Iris pigment epithelial cell (primary cell): ENCODE results near the gene CNTRL.
A peak's percentile ranks its signal among the peaks of the same experiment; 100 is the strongest.
"Not testable (repeated sequence)": the region's sequence is repeated elsewhere in the genome, so short reads cannot be mapped to it uniquely, and the experiment has no call there.

ENCODE experiments used
- DNase-seq: peaks from one replicate; pipeline ENCODE4 v3.0.0-alpha.2; 2011; ENCODE audit warnings: low read depth

CNTRL gene, protein sequence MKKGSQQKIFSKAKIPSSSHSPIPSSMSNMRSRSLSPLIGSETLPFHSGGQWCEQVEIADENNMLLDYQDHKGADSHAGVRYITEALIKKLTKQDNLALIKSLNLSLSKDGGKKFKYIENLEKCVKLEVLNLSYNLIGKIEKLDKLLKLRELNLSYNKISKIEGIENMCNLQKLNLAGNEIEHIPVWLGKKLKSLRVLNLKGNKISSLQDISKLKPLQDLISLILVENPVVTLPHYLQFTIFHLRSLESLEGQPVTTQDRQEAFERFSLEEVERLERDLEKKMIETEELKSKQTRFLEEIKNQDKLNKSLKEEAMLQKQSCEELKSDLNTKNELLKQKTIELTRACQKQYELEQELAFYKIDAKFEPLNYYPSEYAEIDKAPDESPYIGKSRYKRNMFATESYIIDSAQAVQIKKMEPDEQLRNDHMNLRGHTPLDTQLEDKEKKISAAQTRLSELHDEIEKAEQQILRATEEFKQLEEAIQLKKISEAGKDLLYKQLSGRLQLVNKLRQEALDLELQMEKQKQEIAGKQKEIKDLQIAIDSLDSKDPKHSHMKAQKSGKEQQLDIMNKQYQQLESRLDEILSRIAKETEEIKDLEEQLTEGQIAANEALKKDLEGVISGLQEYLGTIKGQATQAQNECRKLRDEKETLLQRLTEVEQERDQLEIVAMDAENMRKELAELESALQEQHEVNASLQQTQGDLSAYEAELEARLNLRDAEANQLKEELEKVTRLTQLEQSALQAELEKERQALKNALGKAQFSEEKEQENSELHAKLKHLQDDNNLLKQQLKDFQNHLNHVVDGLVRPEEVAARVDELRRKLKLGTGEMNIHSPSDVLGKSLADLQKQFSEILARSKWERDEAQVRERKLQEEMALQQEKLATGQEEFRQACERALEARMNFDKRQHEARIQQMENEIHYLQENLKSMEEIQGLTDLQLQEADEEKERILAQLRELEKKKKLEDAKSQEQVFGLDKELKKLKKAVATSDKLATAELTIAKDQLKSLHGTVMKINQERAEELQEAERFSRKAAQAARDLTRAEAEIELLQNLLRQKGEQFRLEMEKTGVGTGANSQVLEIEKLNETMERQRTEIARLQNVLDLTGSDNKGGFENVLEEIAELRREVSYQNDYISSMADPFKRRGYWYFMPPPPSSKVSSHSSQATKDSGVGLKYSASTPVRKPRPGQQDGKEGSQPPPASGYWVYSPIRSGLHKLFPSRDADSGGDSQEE (N-terminal part only)

GRCh38 chr9:121074370-121075250 is at the start of gene CNTRL:
TSS of gene CNTRL (plus strand) at chr9:121074955. CDS start at chr9:121088327, 13,372 bp downstream.
- peak; percentile 89 for DNase-seq

DNA sequence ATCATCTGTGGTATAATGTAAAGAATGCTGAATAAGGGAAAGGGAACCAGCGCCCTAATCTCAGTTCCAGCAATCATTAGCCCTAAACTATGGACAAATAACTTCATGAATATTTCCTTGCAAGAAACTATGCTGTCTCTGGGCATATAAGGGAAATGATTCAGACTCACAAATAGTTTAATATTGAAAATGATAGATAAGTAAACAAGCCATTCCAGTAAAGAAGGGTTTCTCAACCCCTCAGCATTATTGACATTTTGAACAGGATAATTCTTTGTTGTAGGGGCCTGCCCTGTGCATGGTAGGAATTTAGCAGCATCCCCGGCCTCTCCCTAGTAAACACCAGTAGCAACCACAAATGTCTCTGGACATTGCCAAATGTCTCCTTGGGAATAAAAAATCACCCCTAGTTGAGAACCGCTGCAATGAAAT is 48.5 kb upstream of the CNTRL start:
- peak; percentile 81 for DNase-seq

DNA sequence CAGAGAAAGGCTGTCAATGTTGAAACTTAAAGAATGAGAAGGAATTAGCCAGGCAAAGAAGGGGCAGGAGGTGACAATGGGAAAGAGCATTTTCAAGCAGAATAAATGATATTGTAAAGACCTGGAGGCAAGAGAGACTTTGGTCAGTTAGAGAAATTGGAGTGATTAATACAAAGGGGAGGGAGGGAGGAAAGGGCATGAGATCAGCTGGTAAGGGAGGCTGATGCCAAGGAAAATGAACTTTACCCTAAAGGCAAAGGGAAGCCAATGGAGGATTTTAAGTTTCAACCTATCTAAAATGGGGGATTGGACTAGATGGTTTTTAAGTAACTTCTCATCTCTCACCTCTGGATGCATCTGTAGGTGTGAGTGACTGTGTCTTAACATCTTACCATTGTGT is 48.0 kb upstream of the CNTRL start:
- no peak for DNase-seq

DNA sequence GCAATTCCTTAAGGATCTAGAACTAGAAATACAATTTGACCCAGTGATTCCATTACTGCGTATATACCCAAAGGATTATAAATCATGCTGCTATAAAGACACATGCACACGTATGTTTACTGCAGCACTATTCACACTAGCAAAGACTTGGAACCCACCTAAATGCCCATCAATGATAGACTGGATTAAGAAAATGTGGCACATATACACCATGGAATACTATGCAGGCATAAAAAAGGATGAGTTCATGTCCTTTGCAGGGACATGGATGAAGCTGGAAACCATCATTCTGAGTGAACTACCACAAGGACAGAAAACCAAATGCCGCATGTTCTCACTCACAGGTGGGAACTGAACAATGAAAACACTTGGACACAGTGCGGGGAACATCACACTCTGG is 46.5 kb upstream of the CNTRL start:
- not testable (repeated sequence) for DNase-seq

DNA sequence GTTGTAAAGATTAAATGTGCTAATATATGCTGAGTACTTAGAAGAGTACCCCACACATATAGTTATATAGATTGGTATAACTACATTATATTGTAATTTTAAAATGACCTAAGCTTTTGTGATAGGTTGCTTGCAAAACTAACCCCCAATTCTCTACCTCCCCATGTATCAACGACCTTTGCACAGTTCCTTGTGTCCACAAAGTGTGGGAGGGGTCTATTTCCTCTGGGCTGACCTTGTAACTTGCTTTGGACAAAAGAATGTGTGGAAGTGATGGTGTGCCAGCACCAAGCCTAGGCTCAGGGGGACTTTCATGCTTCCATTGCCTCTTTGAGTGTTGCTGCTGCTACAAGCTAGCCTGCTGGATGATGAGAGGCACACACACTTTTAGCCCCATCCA is 45.3 kb upstream of the CNTRL start:
- no peak for DNase-seq

DNA sequence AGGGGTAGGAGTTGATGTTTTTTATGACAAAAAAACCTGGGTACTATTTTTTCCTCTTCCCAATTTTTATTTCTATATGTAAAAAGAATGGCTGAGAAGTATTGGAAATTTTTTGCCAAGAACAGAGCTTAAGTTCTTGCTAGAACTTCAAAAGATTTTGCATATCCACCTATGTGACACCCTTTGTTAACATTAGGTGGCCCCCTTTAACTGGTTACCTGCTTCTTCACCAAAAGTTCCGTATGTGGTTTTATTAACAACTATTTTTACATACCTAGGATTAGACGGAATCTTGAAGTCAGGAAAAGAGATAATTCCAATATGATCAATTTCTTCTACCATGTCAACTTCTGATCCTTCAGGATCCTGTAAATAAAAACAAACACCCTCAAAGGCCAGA is 40.2 kb upstream of the CNTRL start:
- no peak for DNase-seq

- peak; percentile 7 for DNase-seq
These were observed 39.0 kb upstream of the CNTRL start for GRCh38 chr9:121035717-121036116.

GRCh38 chr9:121038362-121038761 is 36.4 kb upstream of the CNTRL start:
- no peak for DNase-seq

- DNase-seq: no peak
These were observed 36.0 kb upstream of the CNTRL start for GRCh38 chr9:121038804-121039203.

- DNase-seq: no peak
These were observed 26.6 kb upstream of the CNTRL start for GRCh38 chr9:121048175-121048574.

DNA sequence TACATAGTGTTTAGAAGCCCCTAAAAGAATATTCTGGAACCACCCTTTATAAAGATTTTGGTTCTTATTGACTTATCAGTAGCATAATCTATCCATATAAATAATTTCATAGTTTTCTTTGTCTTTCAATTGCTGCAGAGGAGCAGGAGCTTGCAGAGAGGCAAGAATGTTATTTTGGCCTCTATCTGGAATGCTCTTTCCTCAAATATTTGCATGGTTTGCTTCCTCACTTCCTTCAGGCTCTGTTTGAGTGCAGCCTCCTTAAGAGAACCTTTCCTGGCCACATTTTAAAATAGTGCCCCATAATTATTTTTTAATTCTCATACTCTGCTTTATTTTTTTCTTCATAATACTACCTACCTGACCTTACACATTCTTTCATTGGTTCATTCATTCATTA is 26.1 kb upstream of the CNTRL start:
- DNase-seq: no peak

DNA sequence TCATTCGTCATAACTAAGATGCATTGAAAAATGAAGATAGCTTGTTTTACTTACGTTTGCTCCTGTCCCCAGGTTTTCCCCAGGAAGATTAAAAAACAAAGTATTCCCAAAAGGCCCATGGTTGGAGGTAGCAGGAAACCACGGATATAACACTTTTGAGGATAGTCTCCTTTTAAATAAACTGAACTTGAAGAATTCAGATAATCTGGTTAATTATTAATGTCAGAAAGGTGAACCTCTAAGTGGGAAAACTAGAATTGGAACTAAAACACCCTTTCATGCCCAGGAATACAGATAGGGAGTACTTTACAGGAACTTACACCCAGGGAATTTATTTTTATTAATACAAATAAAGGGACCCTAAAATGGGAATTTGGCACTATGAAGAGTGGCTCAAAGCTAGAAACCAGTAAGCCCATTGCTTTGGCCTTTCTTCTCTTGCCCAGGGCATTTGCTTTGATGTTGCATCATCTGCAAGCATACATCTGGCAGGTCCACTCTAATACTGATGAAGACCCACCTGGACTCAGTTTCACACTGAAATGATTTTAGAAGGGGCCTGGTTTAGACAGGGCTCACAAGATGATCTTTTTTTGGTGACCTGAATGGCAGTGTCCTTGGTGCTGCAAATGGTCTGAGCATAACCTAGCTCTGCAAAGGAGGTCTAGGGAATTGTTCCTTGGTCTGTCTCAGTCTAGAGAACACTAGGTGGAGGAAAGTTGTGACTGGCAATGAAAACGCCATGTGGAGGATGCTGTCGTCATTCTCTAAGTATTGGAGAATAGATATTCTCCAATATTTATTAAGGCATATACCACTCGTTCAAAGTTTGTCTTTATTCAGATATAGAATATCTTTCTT is 24.4 kb upstream of the CNTRL start, which contains the start of gene C5:
Gene C5, minus strand, starts transcription at position 148 of the 861 bp plus-strand sequence. Its CDS starts 29 bp downstream, at position 119.
- no peak for DNase-seq

GRCh38 chr9:121053544-121053943 is 21.2 kb upstream of the CNTRL start:
- no peak for DNase-seq

DNA sequence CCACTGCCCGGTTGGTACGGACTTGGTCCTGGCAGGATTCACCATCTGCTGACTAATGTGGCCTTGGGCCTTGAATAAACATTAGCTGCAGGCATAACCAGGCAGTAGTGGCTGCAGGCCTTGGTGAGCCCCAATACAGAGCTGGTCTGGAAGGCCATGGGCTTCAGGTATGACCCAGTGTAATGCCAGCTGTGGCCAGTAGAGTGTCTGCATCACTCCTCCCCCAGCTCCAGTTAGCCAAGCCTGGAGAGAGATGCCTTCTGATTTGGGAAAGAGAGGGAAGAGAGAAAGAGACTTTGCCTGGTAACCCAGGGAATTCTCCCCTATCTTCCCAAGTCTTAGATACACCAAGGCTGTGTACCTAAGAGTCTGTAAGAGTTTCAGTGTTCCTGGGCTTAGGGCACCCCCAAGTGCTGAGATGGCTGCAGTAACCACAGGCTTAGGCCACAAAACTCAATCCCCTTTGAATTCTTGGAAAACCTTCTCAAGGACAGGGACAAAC is 19.1 kb upstream of the CNTRL start:
- peak; percentile 6 for DNase-seq

GRCh38 chr9:121057821-121058220 is 16.9 kb upstream of the CNTRL start:
- DNase-seq: no peak

DNA sequence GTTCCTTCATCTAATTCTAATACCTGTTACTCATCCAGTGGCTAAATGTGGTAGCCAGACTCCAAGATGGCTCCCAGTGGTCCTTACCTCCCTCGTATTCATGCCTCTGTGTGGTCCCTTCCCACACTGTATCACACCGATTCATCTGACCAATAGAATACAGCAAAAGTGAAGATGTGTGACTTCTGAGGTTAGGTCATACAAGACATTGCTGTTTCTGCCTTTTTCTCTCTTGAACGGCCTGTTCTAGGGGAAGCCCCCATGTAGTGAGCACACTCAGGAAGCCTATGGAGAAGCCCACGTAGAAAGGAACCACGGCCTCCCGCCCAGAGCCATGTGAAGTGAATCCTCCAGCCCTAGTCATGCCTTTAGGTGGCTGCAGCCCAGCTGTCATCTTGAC is 15.2 kb upstream of the CNTRL start:
- no peak for DNase-seq

GRCh38 chr9:121059998-121060636 is 14.6 kb upstream of the CNTRL start:
- DNase-seq: peak; percentile 80

GRCh38 chr9:121066850-121067249 is 7.9 kb upstream of the CNTRL start:
- no peak for DNase-seq

DNA sequence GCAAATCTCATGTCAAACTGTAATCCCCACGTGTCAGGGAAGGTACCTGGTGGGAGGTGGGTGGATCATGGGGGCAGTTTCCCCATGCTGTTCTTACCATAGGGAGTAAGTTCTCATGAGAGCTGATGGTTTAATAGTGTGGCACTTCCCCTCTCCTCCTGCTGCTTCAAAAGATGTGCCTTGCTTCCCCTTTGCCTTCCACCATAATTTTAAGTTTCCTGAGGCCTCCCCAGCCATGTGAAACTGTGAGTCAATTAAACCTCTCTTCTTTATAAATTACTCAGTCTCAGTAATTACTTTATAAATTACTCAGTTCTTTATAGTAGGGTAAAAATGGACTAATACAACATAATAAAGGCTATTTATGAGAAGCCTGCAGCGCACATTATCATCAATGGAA is 7.1 kb upstream of the CNTRL start:
- DNase-seq: no peak
